NOMO-1 treated with dmso at 0.1 percent for 144 hours (cell line): Measurements from ENCODE around the gene CTNNA3.
"Not testable (repeated sequence)": the region's sequence is repeated elsewhere in the genome, so short reads cannot be mapped to it uniquely, and the experiment has no call there.

Experiments used
- DNase-seq: peaks from one replicate; lab custom pipeline; 2025; ENCODE audit not compliant: unreplicated experiment; lab: John Stamatoyannopoulos, UW

Gene CTNNA3

DNA sequence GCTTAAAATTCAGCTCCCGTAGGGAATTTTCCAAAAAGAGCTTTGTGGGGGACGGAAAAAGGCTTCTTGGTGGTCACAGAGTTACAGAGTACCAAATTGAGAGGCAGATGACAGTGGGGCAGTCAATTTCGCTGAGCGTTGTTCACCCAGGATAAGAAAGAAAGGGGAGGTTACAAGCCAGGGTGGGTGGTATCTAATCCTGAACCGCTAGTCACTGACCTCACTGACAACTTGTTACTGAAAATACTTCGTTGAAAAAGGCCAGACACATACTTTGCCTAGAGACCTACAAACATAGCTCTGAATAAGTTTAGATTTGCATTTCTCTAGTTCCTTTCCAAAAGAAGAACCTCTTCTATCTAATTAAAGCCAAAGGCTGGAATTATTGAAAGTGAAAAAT is at the start of gene CTNNA3:
CTNNA3 (minus strand) TSS at position 167 of the 400 bp plus-strand sequence.
- DNase-seq = no peak

DNA sequence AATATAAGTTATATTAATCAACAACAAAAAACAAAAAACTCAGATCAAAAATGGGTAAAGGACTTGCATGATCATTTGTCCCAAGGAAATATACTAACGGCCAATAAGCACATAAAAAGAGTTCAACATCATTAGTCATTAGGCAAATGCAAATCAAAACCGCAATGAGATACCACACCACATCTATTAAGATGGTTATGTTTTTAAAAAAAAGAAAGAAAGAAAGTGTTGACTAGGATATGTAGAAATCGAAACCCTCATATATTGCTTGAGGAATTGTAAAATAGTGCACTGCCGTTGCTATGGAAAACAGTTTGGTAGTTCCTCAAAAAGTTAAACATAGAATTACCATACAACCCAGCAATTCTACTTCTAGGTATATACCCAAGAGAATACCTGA is 39.4 kb upstream of the CTNNA3 start:
- peak; percentile 19 for DNase-seq

DNA sequence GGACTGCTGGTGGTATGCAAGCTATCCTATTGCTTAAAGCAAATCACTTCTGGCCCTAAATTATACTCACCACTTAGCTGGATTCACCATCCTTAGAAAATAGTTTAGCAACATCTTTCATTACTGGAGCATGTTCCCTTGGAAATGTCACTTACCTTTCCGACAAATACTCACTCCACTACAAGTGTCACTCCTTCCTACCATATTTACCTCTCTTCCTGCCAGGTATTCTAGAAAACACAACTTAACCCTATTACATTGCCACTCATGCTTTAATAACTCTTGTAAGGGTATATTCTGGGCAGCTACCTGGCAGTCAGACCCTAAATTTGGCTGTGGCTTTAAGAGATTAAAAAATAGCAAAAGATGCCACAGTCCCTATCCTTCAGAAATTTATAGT is 37.5 kb upstream of the CTNNA3 start:
- no peak for DNase-seq

DNA sequence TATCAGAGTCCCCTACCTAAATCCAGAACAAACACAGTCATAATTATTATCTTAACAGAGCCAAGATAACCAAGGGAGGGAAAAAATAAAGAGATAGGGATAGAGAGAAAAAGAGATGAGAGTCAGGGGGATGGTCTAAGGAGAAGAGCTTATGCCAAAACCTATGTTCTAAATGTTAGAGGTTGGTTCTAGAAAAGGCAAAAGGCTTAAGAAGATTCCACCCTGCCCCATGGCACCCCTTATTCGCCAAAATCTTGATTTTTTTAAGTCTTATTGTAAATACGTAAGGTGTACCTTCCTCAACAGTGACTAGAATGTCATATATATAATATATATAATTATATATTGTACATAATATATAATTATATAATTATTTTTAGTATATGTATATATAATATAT is 29.6 kb upstream of the CTNNA3 start:
- DNase-seq = no peak

GRCh38 chr10:67723601-67724000 is 27.6 kb upstream of the CTNNA3 start:
- DNase-seq = no peak

DNA sequence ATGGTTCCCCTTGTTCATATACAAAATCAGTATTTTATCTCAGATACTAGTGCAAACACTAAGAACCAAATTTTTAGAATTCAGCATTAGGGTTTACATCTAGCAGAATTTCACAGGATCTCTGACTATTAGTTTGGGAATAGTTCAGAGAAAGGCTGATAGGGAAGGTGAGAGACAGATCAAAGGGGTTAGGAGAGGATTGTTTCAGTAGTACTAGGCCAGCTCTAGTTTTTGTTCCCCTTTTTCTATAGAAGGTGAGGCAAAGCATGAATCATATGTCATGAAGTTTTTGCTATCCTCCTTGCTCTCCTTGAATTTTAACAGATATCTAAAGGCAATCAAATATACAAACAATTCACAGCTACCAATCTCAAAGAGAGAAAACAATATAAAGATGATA is 26.1 kb upstream of the CTNNA3 start:
- no peak for DNase-seq

DNA sequence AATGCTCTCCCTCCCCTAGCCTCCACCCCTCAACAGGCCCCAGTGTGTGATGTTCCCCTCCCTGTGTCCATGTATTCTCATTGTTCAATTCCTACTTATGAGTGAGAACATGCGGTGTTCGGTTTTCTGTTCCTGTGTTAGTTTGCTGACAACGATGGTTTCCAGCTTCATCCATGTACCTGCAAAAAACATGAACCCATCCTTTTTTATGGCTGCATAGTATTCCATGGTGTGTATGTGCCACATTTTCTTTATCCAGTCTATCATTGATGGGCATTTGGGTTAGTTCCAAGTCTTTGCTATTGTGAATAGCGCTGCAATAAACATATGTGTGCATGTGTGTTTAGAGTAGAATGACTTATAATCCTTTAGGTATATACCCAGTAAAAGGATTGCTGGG is 20.5 kb upstream of the CTNNA3 start:
- DNase-seq = not testable (repeated sequence)

DNA sequence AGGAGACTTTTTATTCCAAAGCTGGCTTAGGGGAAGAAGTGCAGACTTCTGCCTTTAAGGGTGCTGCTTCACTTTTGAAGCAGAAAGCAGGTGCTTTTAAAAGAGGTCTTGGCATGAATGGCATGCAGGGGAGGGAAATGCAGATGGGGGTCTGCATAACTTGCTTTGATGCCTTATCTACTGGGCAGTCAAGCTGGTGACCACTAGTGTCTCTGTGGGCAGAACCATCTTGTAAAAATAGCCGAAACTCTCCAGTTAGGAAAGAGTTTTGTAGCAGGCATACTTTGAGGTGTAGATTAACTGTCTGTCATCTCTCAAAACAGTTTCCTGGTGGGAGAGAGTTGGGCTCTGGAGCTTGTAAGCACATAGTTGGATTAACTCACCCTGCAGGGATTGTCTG is 9.9 kb upstream of the CTNNA3 start:
- DNase-seq = no peak

DNA sequence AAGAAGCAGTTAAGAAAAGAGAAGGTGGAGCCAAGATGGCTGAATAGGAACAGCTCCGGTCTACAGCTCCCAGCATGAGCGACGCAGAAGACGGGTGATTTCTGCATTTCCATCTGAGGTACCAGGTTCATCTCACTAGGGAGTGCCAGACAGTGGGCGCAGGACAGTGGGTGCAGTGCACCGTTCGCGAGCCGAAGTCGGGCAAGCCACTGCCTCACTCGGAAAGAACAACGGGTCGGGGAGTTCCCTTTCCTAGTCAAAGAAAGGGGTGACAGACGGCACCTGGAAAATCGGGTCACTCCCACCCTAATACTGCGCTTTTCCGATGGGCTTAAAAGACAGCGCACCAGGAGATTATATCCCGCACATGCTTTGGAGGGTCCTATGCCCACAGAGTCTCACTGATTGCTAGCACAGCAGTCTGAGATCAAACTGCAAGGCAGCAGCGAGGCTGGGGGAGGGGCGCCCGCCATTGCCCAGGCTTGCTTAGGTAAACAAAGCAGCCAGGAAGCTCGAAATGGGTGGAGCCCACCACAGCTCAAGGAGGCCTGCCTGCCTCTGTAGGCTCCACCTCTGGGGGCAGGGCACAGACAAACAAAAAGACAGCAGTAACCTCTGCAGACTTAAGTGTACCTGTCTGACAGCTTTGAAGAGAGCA is 3.7 kb upstream of the CTNNA3 start:
- DNase-seq = not testable (repeated sequence)

DNA sequence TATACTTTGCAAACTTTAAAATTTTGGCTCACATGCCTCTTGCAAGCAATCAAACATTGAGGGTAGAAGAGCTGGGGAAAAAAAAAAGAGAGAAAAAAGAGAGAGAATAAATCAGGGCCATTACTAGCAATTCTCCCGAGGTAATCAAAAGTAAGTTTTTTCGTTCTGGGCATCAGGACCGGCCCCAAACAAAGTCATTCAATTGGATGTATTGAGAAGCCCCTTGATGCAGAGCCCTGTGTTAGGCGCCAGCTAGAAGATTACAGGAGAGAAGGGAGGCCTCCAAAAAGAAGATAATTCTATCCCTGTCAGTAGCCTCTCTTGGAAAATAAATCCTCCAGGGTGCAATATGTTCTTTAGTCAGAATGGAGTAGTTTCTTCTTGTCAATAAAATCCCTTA is 2.2 kb upstream of the CTNNA3 start:
- DNase-seq = no peak

- no peak for DNase-seq
These were observed 1.7 kb upstream of the CTNNA3 start for GRCh38 chr10:67697724-67698131.

- DNase-seq = no peak
These were observed 684 bp upstream of the CTNNA3 start for GRCh38 chr10:67696679-67697078.

GRCh38 chr10:67695555-67695954 is 440 bp downstream of the CTNNA3 start:
- DNase-seq = no peak

DNA sequence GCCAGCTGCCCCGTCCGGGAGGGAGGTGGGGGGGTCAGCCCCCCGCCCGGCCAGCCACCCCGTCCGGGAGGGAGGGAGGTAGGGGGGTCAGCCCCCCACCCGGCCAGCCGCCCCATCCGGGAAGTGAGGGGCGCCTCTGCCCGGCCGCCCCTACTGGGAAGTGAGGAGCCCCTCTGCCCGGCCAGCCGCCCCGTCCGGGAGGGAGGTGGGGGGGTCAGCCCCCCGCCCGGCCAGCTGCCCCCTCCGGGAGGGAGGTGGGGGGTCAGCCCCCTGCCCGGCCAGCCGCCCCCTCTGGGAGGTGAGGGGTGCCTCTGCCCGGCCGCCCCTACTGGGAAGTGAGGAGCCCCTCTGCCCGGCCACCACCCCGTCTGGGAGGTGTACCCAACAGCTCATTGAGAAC is 4.1 kb downstream of the CTNNA3 start:
- not testable (repeated sequence) for DNase-seq

DNA sequence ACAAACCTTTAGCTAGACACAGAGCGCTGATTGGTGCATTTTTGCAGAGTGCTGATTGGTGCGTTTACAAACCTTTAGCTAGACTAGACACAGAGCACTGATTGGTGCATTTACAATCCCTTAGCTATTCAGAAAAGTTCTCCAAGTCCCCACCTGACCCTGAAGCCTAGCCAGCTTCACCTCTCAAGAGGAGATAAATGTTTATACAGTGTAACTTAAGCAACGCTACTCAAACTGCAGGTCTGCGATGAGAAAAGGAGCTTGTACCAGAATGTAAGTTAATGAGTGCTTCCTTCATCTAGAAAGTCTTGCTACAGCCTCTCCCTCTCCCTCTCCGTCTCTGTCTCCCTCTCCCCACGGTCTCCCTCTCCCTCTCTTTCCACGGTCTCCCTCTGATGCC is 5.5 kb downstream of the CTNNA3 start:
- DNase-seq = not testable (repeated sequence)

DNA sequence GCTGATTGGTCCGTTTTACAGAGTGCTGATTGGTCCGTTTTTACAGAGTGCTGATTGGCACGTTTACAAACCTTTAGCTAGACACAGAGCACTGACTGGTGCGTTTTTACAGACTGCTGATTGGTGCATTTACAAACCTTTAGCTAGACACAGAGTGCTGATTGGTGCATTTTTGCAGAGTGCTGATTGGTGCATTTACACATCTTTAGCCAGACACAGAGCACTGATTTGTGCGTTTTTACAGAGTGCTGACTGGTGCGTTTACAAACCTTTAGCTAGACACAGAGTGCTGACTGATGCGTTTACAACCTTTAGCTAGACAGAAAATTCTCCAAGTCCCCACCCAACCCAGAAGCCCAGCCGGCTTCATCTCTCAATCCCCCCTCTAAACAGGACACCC is 11.9 kb downstream of the CTNNA3 start:
- DNase-seq = not testable (repeated sequence)

DNA sequence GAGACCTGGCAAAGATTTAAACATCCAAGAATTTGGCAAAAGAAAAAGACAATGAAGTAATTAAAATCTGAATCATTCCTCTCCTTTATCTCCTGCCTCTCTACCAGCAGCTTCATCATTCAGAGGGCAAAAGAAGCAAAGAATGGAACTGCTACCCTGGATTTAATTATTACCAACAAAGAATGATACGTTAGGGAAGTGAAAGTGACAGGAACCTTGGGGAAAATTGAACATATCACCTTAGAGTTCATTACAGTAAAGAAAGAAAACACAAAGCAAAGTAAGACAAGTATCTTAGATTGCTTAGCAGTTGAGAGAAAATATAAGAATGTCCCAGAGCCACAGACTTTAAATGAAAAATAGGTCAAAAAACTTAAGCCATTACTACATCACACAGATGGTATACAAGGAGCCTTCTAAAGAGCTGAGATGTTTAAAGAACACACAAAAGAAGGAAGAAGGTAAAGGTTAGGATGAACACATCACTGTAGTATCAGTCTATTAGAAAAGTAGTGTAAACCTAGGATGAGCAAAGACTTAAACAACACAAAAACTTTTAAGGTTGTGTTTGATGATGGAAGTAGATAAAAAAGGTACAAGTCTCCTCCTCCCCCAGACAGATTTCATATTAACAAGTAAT is 17.5 kb downstream of the CTNNA3 start:
- DNase-seq = no peak

GRCh38 chr10:67676208-67676825 is 19.7 kb downstream of the CTNNA3 start:
- no peak for DNase-seq

GRCh38 chr10:67670401-67670800 is 25.6 kb downstream of the CTNNA3 start:
- DNase-seq = no peak

DNA sequence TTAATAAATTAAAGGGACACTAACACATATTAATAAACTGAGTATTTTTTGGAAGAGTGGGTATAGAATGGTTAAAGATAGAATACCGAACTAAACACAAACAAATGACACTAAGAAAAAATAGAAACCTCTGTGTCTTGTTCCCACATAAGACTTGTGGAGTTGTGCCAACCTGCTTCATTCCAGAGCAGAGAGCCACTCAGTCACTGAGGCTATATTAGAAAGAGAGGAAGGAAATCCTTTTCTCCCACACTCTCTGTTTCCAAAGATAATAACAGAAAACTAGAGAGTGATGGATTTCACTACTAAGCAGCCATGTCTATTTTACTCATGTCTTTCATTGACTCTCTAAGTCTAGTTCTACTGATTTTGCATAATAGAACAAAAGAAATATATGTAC is 26.0 kb downstream of the CTNNA3 start:
- DNase-seq = no peak

DNA sequence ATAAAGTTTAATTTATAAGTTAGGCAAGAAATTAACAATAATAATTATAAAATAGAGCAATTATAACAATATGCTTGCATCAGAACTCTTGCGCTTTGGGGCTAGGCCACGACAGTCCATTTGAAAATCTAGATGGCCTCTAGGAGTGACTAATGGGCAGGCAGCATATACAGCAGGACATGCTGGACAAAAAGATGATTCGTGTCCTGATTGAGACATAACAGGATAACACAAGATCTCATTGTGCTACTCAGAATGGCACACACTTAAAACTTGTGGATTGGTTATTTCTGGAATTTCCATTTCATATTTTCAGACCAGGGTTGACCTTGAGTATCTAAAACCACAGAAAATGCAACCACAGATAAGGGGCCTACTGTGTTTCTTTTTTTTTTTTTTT is 27.5 kb downstream of the CTNNA3 start:
- DNase-seq = no peak

DNA sequence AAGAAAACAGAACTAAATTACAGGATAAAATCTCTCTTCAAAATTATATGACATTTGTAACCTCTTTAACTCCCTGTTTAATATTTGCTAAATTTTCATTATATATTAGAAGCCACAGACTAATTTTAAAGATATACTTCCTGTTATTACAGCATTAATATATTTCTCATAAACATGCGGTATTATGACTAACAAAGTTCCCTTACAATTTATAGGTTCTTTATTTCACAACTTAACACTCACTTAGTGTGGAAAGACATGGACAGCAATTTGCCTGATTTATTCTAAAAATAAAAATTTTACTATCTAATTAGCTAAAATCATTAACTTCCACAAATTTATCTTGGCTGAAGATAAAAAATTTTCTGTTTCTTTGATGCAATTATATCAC is 29.0 kb downstream of the CTNNA3 start:
- DNase-seq = no peak
